HG03342 (cell line): ENCODE results near the gene GNG12.
"Not testable (repeated sequence)": the region's sequence is repeated elsewhere in the genome, so short reads cannot be mapped to it uniquely, and the experiment has no call there.

Experiments
- ATAC-seq: cut with Tn5 transposase; IDR thresholded peaks from one replicate; pipeline ENCODE4 v1.9.1; 2021; ENCODE audit warnings: mild to moderate bottlenecking, moderate library complexity; ENCODE audit not compliant: unreplicated experiment

The GNG12 gene

DNA sequence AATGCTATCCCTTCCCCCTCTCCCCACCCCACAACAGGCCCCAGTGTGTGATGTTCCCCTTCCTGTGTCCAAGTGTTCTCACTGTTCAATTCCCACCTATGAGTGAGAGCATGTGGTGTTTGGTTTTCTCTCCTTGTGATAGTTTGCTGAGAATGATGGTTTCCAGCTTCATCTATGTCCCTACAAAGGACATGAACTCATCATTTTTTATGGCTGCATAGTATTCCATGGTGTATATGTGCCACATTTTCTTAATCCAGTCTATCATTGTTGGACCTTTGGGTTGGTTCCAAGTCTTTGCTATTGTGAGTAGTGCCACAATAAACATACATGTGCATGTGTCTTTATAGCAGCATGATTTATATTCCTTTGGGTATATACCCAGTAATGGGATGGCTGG lies 168.0 kb downstream of the GNG12 start:
- not testable (repeated sequence) for ATAC-seq

DNA sequence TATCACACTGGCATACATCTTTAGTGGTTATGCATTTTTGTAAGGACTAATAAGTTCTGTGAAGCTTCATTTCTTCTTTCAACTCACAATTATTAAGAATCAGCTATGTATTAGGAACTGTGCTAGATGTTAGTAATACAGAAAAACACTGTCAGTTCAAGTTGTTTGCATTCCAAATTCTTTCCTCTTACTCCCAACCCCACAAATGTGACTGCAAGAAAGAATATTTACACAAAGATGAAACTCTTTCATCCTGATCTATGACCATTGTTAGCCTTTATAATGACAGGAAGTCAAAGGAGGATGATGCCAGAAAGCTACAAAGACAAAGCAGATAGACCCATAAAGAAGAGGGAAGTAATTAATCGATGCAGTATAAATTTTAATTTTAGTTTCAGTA lies 169.2 kb downstream of the GNG12 start:
- ATAC-seq: no peak

DNA sequence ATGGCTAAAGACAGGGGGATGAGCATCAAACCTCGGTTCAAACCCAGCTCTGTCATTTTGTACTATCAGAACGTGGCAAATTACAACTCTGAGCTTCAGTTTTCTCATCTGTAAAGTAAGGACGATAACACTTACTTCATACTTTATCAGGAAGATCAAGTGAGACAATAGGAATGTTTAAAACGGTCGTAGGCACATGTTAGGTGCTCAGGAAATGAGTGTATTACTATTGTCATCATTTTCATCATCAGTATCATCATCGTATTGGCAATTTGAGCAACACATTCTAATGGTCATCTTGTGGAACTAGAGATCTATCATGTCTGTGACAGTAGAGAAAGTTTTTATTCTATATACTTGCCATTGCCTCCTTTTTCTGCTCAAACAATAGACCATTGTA lies 170.4 kb downstream of the GNG12 start:
- no peak for ATAC-seq

DNA sequence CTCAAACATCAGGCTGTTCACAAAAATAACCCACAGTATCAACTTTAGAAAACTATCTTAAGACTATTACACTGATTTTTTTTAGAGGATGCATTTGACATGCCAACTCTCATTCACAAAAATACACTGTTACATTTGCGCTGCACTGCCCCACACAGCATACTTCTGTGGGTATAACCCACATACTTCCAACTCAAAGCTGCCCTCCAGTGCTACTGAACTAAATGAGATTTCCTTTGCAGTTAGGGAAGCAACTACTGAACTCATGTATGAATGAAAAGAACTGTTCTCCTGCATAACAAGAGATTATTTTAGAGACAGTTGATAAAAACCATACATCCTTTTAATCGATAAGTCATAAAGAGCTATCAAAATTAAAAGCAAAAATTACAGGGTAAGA lies 174.0 kb downstream of the GNG12 start:
- no peak for ATAC-seq

DNA sequence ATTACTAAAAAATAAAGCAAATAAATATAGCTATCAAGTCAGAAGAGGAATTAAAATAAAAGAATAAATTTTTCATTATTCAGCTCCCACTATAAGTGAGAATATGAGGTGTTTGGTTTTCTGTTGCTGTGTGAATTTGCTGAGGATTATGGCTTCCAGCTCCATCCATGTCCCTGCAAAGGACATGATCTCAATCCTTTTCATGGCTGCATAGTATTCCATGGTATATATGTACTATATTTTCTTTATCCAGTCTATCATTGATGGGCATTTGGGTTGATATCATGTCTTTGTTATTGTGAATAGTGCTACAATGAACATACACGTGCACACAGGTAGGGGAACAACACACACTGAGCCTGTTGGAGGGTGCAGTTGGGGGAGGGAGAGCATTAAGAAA lies 176.1 kb downstream of the GNG12 start:
- not testable (repeated sequence) for ATAC-seq

DNA sequence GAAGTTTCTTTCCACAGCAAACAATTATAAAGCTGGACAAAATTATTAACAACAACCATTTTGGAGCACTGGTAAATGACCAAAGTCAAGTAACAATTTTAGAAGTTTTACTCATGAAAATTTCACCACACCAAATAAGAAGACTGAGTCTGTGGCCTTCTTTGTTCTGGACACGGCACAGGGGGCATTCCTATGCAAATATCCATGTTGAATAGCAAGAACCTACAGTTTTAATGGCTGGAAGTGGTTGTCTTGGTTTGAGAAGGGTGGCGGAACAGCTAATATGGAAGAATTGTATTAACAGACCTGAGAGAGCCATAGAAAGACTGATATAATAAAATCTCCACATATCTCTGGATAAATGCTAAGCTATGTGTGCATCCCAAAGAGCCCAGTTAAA lies 177.7 kb downstream of the GNG12 start:
- no peak for ATAC-seq

DNA sequence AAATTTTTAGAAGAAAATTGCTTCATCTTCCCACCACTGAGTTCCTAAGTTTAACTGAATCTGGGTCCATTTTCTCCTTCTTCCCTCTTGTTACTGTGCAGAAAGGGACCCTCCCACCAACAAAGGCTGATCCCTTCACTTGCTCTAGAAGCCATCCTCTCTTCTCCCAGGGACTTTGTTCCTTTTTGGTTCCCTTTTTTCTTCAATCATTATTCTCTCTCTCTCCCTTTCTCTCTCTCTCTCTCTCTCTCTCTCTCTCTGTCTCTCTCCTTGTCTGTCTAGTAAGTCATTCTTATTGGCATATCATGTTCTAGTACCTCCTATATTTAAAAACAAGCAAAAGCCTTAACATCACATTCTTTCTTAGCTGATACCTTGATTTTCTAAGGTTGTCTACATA lies 180.0 kb downstream of the GNG12 start:
- ATAC-seq: no peak

DNA sequence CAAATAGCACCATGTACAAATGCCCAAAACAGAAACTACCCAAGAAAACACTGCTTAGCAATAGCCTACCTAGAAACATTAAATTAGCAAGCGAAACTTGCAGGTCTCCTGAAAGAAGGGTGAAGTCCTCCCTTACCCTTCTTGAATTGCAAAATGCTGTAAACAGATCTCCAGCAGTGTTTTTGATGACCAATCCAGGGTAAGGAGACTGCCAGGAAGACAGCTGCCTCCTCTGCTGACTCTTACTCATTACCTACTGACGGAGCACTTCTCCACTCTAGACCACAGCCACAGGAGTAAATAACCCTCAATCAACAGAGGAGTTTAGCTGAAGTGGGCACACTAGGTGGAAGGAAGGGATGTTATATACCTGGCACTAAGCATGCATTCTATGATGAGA lies 180.5 kb downstream of the GNG12 start:
- ATAC-seq: peak; percentile 40
